ENCODE measurements around the gene SYP. TPM values are rescaled to one million over a fixed set of nuclear protein-coding genes. Genes with fewer than 3 reads are reported as not detected.

Gene SYP
- total and polyA plus RNA-seq, 9 of the 15 experiments (the other 6 are each of a cell fraction or from before 2014, with no cell fraction given) = 0.48 to 5.1 (median 2.6) TPM

GRCh38 chrX:49166914-49167739 is 32.9 kb downstream of the SYP start (continued):
- TF ChIP-seq STAT6 (CRISPR knock-in tag; IDR thresholded peaks at IDR 0.05) = no peak
- TF ChIP-seq CHAMP1 (IDR thresholded peaks at IDR 0.05) = no peak
- TF ChIP-seq GABPA (tag; conservative IDR thresholded peaks at IDR 0.05; ENCODE audit: low read depth) = peak; percentile 65
- TF ChIP-seq NFE2 (IDR thresholded peaks at IDR 0.05; ENCODE audit: low read depth) = peak; percentile 92
- no peak for TF ChIP-seq RREB1 (CRISPR knock-in tag; IDR thresholded peaks at IDR 0.05)
- TF ChIP-seq ELK1 (CRISPR knock-in tag; IDR thresholded peaks at IDR 0.05) = no peak
- no peak for TF ChIP-seq ZNF263 (CRISPR knock-in tag; IDR thresholded peaks at IDR 0.05; ENCODE audit: borderline replicate concordance)
- TF ChIP-seq SMAD4 (CRISPR knock-in tag; conservative IDR thresholded peaks at IDR 0.05) = peak; percentile 55
- peak; percentile 99 for TF ChIP-seq ETV1 (tag; conservative IDR thresholded peaks at IDR 0.05; ENCODE audit: low read depth)
- no peak for TF ChIP-seq CEBPG (CRISPR knock-in tag; IDR thresholded peaks at IDR 0.05)
- TF ChIP-seq CEBPG (tag; conservative IDR thresholded peaks at IDR 0.05 in 1 of 2, IDR thresholded peaks at IDR 0.05 in 1 of 2) = no peak
- TF ChIP-seq CREB3 (tag; conservative IDR thresholded peaks at IDR 0.05; ENCODE audit: low read depth) = no peak
- TF ChIP-seq HDGF (IDR thresholded peaks at IDR 0.05) = no peak
